ENCODE measurements around the gene WRNIP1. TPM values are rescaled to one million over a fixed set of nuclear protein-coding genes. Genes with fewer than 3 reads are reported as not detected.
A peak's percentile ranks its signal among the peaks of the same experiment; 100 is the strongest.

WRNIP1 gene
- total and polyA plus RNA-seq, 7 donors = 41.0 to 56.6 (median 47.3) TPM

GRCh38 chr6:2792330-2793110 lies 27.3 kb downstream of the WRNIP1 start:
- intact Hi-C loops (cut with DNase I) = loop anchor here (5.0 kb wide), 1 partner anchor 195 kb away; no protein-coding TSS in a partner anchor
- no peak for TF ChIP-seq POLR2AphosphoS5 (IDR thresholded peaks at IDR 0.05)
- no peak for TF ChIP-seq POLR2A (IDR thresholded peaks at IDR 0.05)
- TF ChIP-seq CTCF (IDR thresholded peaks at IDR 0.05) = no peak
- TF ChIP-seq EP300 (IDR thresholded peaks at IDR 0.05) = no peak
- Histone ChIP-seq H3K4me1 (peaks cover 0 to 45% (median 27%) of the 10 kb centered on the region in 4 donors), H3K36me3 (peaks cover 0 to 4% (median 0%) of the 10 kb centered on the region in 4 donors), H3K27me3 (no peaks in the 10 kb centered on the region), H3K4me3 (no peak overlapping the region), H3K27ac (peak overlapping the region; percentile 55 to 85 (median 81)), H3K9me3 (no peaks in the 10 kb centered on the region)
- no peak for DNase-seq
- 93% methylated on average over 17 of the region's 17 CpGs for WGBS, 2 donors

- 51 to 64% methylated on average over 9 of the region's 9 CpGs for WGBS, 2 donors
- intact Hi-C loops (cut with DNase I) = loop anchor here (5.0 kb wide), 1 partner anchor 194 kb away; no protein-coding TSS in a partner anchor
- Histone ChIP-seq H3K9me3 (no peaks in the 10 kb centered on the region), H3K36me3 (no peaks in the 10 kb centered on the region), H3K4me1 (peaks cover 0 to 48% (median 27%) of the 10 kb centered on the region in 4 donors), H3K27ac (peak overlapping the region; percentile 6 to 55 (median 30)), H3K4me3 (no peak overlapping the region), H3K27me3 (no peaks in the 10 kb centered on the region)
- peak; percentile 65 for DNase-seq
- TF ChIP-seq CTCF (IDR thresholded peaks at IDR 0.05) = no peak
- TF ChIP-seq EP300 (IDR thresholded peaks at IDR 0.05) = no peak
- no peak for TF ChIP-seq POLR2AphosphoS5 (IDR thresholded peaks at IDR 0.05)
- no peak for TF ChIP-seq POLR2A (IDR thresholded peaks at IDR 0.05)
Measured at GRCh38 chr6:2793534-2794151, 28.4 kb downstream of the WRNIP1 start.

- no peak for TF ChIP-seq CTCF (IDR thresholded peaks at IDR 0.05)
- TF ChIP-seq EP300 (IDR thresholded peaks at IDR 0.05) = no peak
- no peak for TF ChIP-seq POLR2AphosphoS5 (IDR thresholded peaks at IDR 0.05)
- TF ChIP-seq POLR2A (IDR thresholded peaks at IDR 0.05) = no peak
- Histone ChIP-seq H3K4me3 (no peak overlapping the region), H3K27me3 (no peaks in the 10 kb centered on the region), H3K36me3 (no peaks in the 10 kb centered on the region), H3K9me3 (no peaks in the 10 kb centered on the region), H3K4me1 (peaks cover 0 to 48% (median 26%) of the 10 kb centered on the region in 4 donors), H3K27ac (no peak overlapping the region)
- DNase-seq = no peak
- intact Hi-C loops (cut with DNase I) = loop anchor here (5.0 kb wide), 1 partner anchor 193 kb away; no protein-coding TSS in a partner anchor
- WGBS, 2 donors = 92 to 94% methylated on average over 5 of the region's 5 CpGs
Measured at GRCh38 chr6:2794171-2794730, 29.1 kb downstream of the WRNIP1 start.

GRCh38 chr6:2795162-2795561 lies 30.0 kb downstream of the WRNIP1 start:
- no peak overlapping the region for H3K4me3 ChIP-seq
- H3K27ac ChIP-seq = no peak overlapping the region
- intact Hi-C loops (cut with DNase I) = no loop called here
- 83 to 87% methylated on average over 2 of the region's 2 CpGs for WGBS, 2 donors
- H3K27me3 ChIP-seq = no peaks in the 10 kb centered on the region
- DNase-seq = no peak
- H3K36me3 ChIP-seq = no peaks in the 10 kb centered on the region
- H3K9me3 ChIP-seq = no peaks in the 10 kb centered on the region
- H3K4me1 ChIP-seq = peaks cover 0 to 44% (median 21%) of the 10 kb centered on the region in 4 donors
- TF ChIP-seq EP300 (IDR thresholded peaks at IDR 0.05) (no peak), POLR2A (IDR thresholded peaks at IDR 0.05) (no peak), POLR2AphosphoS5 (IDR thresholded peaks at IDR 0.05) (no peak), CTCF (IDR thresholded peaks at IDR 0.05) (no peak)

All from sigmoid colon (tissue), 7 donors.